Prostate gland (tissue), 2 donors: ENCODE data around the gene LAMB1. TPM values are rescaled to one million over a fixed set of nuclear protein-coding genes. Genes with fewer than 3 reads are reported as not detected.

Source experiments
- DNase-seq: peaks from one replicate; pipeline ENCODE4 v3.0.0-alpha.2; 2019; ENCODE audit warnings: low spot score
- H3K27ac ChIP-seq, 2 donors: fragments of 200-600 bp; sonication (generic); 2 replicates each; pipeline ENCODE4 v1.5.1; 2017 to 2019
- H3K27me3 ChIP-seq: fragments of 200-600 bp; sonication (generic); replicated peaks from 2 replicates; pipeline ENCODE4 v1.5.1; 2019; ENCODE audit not compliant: insufficient read depth
- H3K36me3 ChIP-seq, 2 donors: fragments of 200-600 bp; sonication (generic); 1 replicate in 1 of 2; 2 replicates in 1 of 2; pipeline versions ENCODE4 v1.5.1 to v1.8.1; 2017 to 2019
- H3K4me1 ChIP-seq: fragments of 200-600 bp; sonication (generic); replicated peaks from 2 replicates; pipeline ENCODE4 v1.5.1; 2019
- H3K4me3 ChIP-seq, 2 donors: fragments of 200-600 bp; sonication (generic); 2 replicates each; pipeline ENCODE4 v1.5.1; 2017 to 2019
- H3K9me3 ChIP-seq: fragments of 200-600 bp; sonication (generic); 2 replicates; pipeline ENCODE4 v1.5.1; 2017
- POLR2A ChIP-seq: fragments of 450-650 bp; IDR thresholded peaks from one replicate; pipeline ENCODE4 v1.6.1; 2016; ENCODE audit warnings: antibody characterized with exemption, mild to moderate bottlenecking
- POLR2AphosphoS5 ChIP-seq: sonication (generic); formaldehyde crosslinking; IDR thresholded peaks from one replicate; pipeline ENCODE4 v1.6.1; 2017; ENCODE audit warnings: antibody characterized with exemption
- WGBS: methylation state at CpG from one replicate; pipeline ENCODE4 v1.1.5; 2018; 5-methylcytosine and 5-hydroxymethylcytosine counted together
- intact Hi-C: fragments of 100-400 bp; cut with DNase I; formaldehyde crosslinking; loops from one replicate; pipeline ENCODE4 v1.14.2; 2022
- total RNA-seq, 2 donors: library from RNA; depleted of rRNA; stranded (reverse); fragments of >200 nt; gene quantifications; one replicate each; pipeline ENCODE4 v1.1.0, GENCODE V29; 2016
- TF ChIP-seq, protein P1 (sequence below), 4 experiments: fragments of 200-600 bp in 2 of 4; fragments of 450-650 bp in 2 of 4; sonication (generic) in 2 of 4; IDR thresholded peaks; 1 replicate in 3 of 4; 2 replicates in 1 of 4; pipeline ENCODE4 v1.5.1; 2016 to 2019; ENCODE audit warnings: antibody characterized with exemption in 4 of 4, mild to moderate bottlenecking in 2 of 4, moderate library complexity in 2 of 4

The LAMB1 gene
- total RNA-seq, 2 donors from 2014 or later: 15.5 to 64.1 TPM

DNA sequence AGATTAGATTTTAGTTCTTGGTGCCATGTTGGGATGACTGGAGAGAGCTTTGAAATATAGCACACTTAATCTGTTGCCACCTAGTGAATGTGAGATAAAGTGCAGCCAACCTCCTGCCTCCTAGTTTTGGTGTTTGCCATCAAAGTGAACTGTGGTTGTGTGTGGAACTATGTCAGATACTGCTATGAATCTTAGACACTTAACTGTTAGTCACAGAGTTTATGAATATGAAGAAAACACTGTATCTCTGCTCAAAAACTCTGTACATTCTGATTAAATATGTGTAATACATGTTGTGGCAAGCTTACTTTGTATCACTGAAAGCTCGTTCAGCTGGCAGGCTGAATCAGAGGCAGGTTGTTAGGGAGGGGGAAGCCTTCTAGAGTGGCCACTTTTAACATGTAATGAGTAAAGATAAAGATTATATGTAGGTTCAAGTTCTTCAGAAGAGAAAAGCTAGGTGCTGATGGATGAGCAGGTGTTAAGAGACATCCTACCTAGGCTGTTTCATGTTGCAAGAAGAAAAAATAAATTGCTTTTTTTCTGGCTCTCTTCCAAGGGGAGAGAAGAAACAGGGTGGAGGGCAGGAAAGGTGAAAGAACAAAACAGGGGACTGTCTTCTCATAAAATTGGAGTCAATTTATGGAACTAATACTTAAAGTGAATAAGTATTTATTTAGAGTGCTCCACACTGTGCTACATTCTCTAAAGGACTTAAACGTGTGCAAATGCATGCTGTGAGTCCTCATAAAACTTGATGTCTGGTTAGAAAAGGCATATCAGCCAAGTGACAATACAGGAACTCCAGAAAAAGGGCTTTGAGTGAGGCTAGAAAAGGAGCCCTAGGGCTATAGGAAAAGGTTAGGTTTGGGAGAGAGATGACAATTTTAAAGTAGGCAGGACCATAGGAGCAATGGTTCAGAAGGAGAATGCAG is 14.1 kb upstream of the LAMB1 start:
- Histone ChIP-seq H3K27me3 (no peaks in the 10 kb centered on the region), H3K4me3 (no peak overlapping the region), H3K9me3 (no peaks in the 10 kb centered on the region), H3K36me3 (no peaks in the 10 kb centered on the region), H3K27ac (no peak overlapping the region), H3K4me1 (no peaks in the 10 kb centered on the region)
- 20% methylated on average over 2 of the region's 2 CpGs for WGBS
- intact Hi-C loops: no loop called here
- TF ChIP-seq, protein P1, sequence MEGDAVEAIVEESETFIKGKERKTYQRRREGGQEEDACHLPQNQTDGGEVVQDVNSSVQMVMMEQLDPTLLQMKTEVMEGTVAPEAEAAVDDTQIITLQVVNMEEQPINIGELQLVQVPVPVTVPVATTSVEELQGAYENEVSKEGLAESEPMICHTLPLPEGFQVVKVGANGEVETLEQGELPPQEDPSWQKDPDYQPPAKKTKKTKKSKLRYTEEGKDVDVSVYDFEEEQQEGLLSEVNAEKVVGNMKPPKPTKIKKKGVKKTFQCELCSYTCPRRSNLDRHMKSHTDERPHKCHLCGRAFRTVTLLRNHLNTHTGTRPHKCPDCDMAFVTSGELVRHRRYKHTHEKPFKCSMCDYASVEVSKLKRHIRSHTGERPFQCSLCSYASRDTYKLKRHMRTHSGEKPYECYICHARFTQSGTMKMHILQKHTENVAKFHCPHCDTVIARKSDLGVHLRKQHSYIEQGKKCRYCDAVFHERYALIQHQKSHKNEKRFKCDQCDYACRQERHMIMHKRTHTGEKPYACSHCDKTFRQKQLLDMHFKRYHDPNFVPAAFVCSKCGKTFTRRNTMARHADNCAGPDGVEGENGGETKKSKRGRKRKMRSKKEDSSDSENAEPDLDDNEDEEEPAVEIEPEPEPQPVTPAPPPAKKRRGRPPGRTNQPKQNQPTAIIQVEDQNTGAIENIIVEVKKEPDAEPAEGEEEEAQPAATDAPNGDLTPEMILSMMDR (IDR thresholded peaks at IDR 0.05): peak in 2 of 4 experiments; percentile 37 to 50
- no peak for TF ChIP-seq POLR2AphosphoS5
- TF ChIP-seq POLR2A: no peak
- DNase-seq: no peak

DNA sequence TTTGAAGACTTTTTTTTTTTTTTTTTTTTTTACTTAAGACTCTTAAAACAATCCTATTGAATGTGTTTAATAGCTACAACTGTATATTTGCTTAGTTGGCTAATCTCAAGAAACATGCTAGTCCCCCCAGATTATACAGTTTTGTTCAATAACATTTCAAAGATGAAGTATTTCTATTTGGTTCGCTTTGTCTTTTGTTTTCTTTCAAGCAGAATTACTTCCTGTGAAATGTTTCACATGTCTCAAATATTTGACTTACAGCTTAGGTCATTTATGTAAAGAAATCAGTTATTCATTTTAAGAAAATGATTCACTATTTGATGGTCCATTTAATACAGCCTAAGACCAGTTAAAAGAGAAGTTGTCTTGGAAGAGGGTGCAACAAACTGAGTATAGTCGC is 12.8 kb upstream of the LAMB1 start:
- TF ChIP-seq POLR2AphosphoS5 (no peak), POLR2A (no peak)
- TF ChIP-seq, protein P1 (IDR thresholded peaks at IDR 0.05): no peak
- no peak overlapping the region for H3K4me3 ChIP-seq
- intact Hi-C loops: no loop called here
- H3K27me3 ChIP-seq: no peaks in the 10 kb centered on the region
- 76% methylated on average over 2 of the region's 2 CpGs for WGBS
- no peak for DNase-seq
- no peaks in the 10 kb centered on the region for H3K9me3 ChIP-seq
- no peak overlapping the region for H3K27ac ChIP-seq
- no peaks in the 10 kb centered on the region for H3K36me3 ChIP-seq
- H3K4me1 ChIP-seq: no peaks in the 10 kb centered on the region

DNA sequence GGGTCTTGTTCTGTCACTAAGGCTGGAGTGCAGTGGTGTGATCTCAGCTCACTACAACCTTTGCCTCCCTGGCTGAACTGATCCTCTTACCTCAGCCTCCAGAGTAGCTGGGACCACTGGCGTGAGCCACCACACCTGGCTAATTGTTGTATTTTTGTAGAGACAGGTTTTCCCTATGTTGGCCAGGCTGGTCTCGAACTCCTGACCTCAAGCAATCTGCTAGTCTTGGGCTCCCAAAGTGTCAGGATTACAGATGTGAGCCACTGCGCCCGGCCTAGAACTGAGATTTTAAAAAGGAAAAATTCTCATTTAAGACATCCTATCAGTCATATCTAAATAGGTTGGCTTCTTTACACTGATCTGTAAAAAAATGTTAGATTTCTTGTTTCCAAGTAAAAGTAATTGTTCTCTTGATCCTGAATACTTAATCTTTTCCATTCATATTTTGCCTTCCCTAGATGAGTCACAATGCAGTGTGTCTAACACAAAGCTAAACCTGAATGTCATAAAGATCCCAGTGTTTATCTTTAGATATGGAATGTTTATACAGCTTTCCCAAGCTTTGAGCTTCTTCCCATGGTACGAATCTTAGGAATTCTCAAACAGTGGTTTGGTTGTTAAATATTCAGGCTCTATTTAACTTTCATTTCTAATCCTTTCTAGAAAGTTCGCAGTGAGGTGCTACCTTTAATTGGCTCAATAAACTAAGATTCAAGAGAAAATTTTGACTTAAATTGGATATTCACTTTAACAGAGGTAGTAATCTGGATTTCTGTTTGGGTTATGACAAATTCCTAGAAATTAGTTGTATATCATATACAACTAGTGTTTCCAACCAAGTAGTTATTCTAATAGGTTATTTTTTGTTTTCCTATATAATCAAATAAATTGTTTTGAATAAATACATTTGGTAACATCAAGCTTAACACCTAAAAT is 12.1 kb upstream of the LAMB1 start:
- TF ChIP-seq POLR2AphosphoS5: no peak
- TF ChIP-seq, protein P1 (IDR thresholded peaks at IDR 0.05): no peak
- no peak for TF ChIP-seq POLR2A
- no peaks in the 10 kb centered on the region for H3K9me3 ChIP-seq
- intact Hi-C loops: no loop called here
- no peak for DNase-seq
- H3K4me3 ChIP-seq: no peak overlapping the region
- WGBS: 66% methylated on average over 6 of the region's 6 CpGs
- no peak overlapping the region for H3K27ac ChIP-seq
- no peaks in the 10 kb centered on the region for H3K4me1 ChIP-seq
- H3K36me3 ChIP-seq: no peaks in the 10 kb centered on the region
- no peaks in the 10 kb centered on the region for H3K27me3 ChIP-seq

DNA sequence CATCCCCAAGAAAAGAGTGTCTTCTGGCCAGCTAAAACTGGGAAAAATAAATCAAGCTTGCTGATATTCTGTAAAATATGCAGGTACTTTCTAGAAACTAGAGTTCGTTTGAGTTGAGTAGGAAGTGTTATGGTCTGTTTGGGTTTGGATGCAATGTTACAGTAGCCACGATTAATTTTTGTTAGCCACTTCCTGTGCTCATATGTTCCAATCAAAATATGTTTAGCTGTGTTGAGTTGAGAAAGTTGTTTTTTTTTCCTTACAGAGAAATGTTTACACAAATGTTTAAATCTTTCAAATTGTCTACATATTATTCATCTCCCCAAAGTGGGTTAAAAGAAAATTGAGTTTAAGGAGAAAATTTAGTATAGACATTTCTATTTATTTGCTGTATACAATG is 11.3 kb upstream of the LAMB1 start:
- H3K4me3 ChIP-seq: no peak overlapping the region

More for the DNA sequence above, 11.3 kb upstream of the LAMB1 start:
- intact Hi-C loops: no loop called here
- H3K9me3 ChIP-seq: no peaks in the 10 kb centered on the region
- no peaks in the 10 kb centered on the region for H3K27me3 ChIP-seq
- no peak for DNase-seq
- 63% methylated on average over 2 of the region's 2 CpGs for WGBS
- H3K36me3 ChIP-seq: no peaks in the 10 kb centered on the region
- H3K4me1 ChIP-seq: no peaks in the 10 kb centered on the region
- H3K27ac ChIP-seq: no peak overlapping the region
- TF ChIP-seq, protein P1 (IDR thresholded peaks at IDR 0.05): no peak
- TF ChIP-seq POLR2AphosphoS5: no peak
- no peak for TF ChIP-seq POLR2A
